NCI-H1105 (cell line): ENCODE results near the gene MSI2.

ENCODE experiments used
- DNase-seq: peaks from one replicate; lab custom pipeline; 2025; lab: John Stamatoyannopoulos, UW

Gene MSI2

GRCh38 chr17:57441270-57441600 is 184.9 kb downstream of the MSI2 start:
- no peak for DNase-seq

- peak; percentile 28 for DNase-seq
Observed at GRCh38 chr17:57442401-57442823, 186.1 kb downstream of the MSI2 start.

- DNase-seq: no peak
Observed at GRCh38 chr17:57442914-57443571, 186.7 kb downstream of the MSI2 start.

DNA sequence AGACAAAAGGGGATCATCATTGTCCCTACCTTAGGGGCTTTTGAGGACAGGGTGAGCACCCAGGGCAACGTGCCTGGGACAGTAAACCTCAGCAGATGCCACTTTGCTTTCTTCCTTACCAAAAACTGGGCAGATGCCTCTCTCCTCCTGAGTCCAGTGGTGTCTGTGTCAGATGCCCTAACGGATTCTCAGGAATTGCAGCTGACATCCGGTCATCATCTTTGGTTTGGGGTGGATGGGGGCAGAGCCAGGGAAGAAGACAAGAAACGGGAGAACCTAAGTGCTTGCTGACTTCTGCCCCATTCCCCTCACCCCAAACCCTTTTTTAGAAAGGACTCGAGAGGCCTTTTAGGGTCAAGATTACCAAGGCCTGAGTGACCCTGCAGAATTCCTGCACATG is 187.5 kb downstream of the MSI2 start:
- DNase-seq: no peak

DNA sequence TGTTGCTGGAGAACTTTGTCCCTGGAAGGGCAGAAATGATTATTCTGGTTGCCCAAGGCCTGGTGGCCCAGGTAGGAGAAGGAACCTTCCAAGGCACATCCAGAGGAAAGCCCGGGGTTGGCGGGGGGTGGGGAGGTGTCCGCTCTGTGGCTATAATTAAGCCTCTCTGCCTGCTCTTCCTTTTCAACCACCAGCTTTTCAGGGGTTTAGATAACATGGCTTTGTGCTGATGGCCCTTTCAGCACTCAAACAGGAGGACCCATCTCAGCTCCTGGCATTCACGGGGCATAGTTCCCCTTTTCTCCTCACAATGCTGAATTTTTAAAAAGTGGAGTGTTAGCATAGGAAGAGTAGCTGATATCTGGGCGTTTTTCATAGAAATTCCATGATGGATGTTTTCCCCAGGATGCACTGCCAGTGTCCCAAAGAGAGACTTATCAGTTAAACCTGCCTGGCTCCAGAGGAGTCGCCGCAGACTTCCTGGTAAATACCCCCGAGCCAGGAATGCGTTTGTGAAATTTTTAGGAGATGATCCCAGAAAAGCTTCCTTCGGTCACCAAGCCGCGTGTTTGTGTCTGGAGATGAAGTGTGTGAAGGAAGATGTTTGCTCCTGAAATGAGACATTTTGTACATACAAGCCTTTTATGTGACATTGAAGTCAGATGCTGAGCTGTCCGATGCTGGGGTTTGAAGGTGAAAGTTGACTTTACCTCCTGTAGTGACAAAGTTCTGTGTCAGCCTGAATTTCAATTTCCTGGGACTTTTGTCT is 188.5 kb downstream of the MSI2 start:
- DNase-seq: no peak

GRCh38 chr17:57445772-57446472 is 189.6 kb downstream of the MSI2 start:
- DNase-seq: no peak

- DNase-seq: no peak
Observed at GRCh38 chr17:57447357-57447989, 191.2 kb downstream of the MSI2 start.

DNA sequence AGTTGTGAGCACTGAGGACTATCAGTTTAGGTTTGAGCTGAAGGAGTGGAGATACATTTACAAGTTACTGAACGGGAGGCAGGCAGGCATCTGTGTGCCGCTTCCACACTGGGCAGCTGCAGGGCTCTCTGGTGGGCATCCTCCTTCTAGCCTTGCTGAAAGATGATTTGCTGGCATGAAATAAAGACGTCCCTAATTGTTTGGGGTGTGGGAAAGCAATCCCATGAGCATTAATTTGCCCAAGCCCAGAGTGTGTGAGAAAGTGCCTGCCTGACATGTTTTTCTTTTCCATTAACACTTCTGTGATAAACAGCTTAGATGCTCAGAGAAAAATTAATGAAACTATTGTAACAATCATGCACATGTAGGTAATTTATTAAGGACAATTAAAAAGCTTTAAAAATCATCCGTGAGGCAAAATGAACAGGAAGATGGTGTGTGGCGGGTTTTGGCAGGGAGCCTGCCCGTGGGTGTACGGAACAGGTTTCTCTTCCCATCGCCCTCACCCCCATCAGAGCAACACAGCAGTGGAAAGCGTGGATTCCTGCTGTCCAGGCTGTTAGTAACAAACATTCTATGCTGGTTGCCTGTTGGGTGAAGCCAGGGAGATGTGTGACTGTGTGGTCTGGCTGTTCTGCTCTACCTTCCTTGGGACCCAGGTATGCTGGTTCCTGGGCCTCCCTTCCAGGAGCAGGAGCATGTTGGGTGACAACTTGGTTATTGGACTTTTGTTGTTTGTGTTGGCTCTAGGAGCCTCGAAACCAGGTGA is 191.9 kb downstream of the MSI2 start:
- peak; percentile 47 for DNase-seq

DNA sequence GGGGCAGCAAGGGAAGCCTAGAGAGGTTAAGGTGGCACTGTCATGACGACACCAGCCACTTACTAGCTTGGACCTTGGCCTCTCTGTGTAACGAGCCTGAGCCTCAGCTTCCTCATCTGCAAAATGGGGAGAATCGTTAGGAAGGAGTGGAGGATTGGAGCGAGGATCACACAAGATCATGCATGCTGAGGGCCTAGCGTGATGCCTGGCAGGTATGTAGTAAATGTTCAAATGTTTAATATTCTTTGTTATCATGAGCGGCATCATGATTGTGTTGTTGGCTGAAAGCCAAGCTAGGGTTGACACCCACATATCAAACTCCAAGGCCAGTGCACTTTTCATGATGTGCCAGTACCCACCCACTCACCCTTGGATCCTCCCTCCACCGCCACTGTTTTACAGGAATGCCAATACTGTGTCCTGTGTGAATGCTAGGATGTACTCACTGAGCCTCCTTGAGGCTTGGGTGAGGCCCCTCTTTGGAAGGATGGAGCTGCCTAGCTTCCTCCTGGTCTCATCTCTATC is 192.5 kb downstream of the MSI2 start:
- no peak for DNase-seq

GRCh38 chr17:57451191-57451590 is 194.9 kb downstream of the MSI2 start:
- no peak for DNase-seq

GRCh38 chr17:57451643-57452042 is 195.3 kb downstream of the MSI2 start:
- DNase-seq: no peak

DNA sequence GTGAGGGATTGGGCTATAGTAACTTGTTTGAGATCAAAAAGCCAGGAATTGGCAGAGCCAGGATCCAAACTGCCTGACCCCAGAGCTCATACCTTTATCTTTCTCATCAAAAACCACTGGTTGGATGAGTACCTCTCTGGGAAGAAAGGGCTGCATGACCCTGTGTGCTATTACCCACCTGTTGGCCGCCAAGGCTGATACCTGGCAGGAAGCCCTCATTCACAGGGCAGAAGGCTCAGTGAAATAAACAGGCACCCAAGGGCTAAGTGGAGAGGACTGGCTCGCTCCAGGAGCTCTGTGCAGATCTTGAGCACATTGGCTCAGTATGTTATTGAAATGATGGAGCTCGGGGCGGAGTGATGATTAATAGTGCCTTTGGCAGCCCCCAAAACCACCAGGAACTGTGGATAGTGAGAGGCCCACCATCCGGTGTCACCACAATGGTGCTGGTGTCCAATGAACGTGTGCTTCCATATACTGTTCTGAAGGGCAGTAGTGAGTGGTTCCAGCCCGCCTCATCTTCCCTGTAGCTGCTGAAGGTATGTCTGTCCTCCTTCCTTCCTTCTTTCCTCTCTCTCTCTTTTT is 197.6 kb downstream of the MSI2 start:
- DNase-seq: no peak

DNA sequence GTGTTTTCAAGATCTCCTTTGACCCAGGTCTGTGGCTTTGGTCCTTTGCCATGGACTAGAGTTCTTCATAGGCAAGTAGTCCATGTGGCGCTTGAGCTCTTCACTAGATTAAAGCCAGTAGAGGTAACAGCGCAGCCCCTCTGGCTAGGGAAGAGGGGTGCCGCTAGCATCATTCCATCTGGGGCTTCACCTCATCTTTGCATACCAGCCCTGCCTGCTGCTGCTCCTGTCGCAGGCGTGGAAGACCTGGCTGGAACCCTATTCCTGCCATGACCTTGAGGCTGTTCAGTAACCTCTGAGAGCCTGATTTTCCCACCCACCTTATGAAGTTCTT is 198.4 kb downstream of the MSI2 start:
- DNase-seq: no peak

DNA sequence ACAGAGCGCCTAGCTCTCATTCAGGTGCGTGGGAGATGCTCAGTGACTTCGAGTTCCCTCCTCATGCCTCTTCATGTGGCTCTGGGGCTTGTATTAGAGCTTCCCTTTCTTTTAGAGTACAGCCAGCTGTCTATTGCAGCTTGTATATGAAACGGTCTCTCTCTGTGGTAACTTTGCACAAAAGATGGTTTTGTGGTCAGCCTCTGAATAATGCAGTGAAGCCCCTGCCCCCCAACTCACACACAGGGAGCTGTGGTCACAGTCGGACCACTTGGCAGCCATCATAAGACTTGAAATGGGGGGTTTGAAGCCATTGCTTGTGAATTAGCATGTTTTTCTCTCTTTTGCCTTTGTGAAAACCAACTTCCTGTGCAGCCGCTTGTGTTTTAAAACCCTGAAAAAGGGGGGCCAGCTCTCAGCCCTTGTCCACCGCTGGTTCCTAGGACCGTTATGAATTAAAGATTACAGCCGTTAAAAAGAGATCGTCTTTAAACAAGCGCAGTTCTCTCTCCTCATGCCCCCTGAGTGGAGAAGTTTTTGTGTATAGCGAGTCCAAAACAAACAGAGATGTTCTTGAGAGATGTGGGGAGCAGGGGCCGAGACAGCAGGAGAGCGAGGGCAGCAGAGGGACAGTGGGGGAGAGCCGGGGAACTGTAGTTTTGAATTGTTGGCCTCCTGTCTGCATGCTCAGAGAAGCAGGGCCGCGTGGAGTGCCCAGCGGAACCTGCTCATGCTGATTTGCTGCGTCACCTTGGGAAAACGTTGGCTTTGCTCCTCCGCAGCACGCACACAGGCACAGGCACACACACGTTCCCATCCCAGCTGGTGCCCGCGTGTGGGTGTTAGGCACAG is 199.0 kb downstream of the MSI2 start:
- no peak for DNase-seq

- no peak for DNase-seq
Observed at GRCh38 chr17:57456622-57457021, 200.3 kb downstream of the MSI2 start.

DNA sequence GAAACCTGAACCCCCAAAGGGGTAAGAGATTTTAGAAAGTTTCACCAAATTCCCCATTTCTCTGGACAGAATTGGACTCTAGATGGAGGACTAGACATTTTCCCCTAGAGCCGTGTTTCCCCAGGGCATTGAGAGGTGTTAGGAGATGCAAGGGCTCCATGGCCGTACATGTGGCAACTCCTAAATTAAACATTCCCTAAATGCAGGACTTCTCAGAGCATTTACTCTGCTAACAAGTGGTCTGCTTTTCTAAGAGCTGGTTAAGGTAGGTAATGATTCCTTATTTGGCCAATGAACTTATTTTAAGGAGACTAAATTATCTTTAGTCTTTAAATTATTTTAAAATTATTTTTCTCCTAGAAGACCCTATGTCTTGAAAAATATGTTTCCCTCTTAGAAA is 200.9 kb downstream of the MSI2 start:
- DNase-seq: no peak

DNA sequence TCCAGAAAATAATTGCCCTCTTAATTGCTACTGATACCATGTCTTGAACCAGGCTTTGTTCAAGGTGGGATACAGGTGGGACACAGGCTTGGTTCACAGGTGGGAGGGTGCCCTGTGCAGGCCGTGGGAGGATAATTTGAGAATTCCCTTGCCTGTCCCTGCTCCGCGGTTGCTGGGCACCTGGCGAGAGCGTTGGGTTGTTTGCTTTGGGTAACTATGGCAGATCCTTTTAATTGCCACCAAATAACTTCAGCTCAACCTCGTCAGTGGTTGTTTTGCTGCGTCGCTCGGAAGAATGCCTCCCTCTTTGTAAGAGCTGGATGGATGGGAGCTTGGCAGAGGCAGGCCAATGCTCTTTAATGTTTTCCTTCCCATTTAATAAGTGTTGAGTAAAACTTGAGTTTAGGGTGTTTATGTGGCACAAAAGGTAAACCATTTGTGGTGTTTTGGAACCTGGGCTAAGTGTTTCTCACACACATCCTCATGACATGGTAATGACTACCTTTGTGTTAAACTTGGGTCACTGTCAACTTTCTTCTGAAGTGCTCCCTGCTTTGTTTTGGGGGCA is 202.5 kb downstream of the MSI2 start:
- peak; percentile 49 for DNase-seq

DNA sequence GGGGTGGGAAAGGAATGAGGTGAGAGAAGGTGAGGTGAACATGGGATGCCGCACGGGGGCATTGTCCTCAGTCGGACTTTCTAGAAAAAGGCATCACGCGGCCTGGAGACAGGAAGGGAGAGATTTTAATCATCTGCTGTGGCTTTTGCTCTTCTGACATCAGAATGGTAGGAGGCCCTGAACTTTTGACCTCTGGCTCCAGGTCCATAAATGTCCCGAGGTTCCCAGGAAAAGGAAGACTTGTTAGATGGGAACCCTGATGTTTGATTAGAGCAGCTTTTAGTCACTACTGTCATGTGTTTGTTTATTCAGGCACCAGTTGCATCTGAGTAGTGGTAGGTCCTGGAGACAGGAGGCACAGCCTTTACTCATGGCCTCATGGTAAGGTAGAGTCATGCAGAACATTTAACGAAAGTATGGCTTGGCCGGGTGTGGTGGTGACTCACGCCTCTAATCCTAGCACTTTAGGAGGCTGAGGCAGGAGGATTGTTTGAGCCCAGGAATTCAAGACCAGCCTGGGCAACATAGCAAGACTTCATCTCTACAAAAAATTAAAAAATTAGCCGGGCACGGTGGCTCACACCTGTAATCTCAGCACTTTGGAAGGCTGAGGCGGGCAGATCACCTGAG is 203.1 kb downstream of the MSI2 start:
- DNase-seq: no peak

- DNase-seq: no peak
Observed at GRCh38 chr17:57461082-57461481, 204.8 kb downstream of the MSI2 start.
